Endometrial microvascular endothelial cells (primary cell): ENCODE data around the gene GDA. TPM values are rescaled to one million over a fixed set of nuclear protein-coding genes. Genes with fewer than 3 reads are reported as not detected.

Experiments used
- in situ Hi-C: cut with HindIII; loops from 2 replicates; pipeline ENCODE4 v1.10.0; 2017; ENCODE audit warnings: low sequenced_read_pairs, low pct_unique_long_range_greater_than_20kb; ENCODE audit errors: inconsistent ontology term
- total RNA-seq: library from RNA; depleted of rRNA; stranded (reverse); fragments of >200 nt; gene quantifications from one replicate; pipeline ENCODE4 v1.2.3, GENCODE V29; 2015; ENCODE audit errors: inconsistent ontology term

GDA gene
- total RNA-seq = 0.65 TPM

GRCh38 chr9:72149231-72149975, at the start of gene GDA:
Gene GDA (plus strand): TSS chr9:72149440. CDS start chr9:72149560, 120 bp downstream.
- in situ Hi-C loops = no loop called here

GRCh38 chr9:72102520-72102919, 46.7 kb upstream of the GDA start:
- in situ Hi-C loops = no loop called here

GRCh38 chr9:72113056-72113455, 36.2 kb upstream of the GDA start:
- in situ Hi-C loops = no loop called here

GRCh38 chr9:72119853-72120252, 29.4 kb upstream of the GDA start:
- in situ Hi-C loops = no loop called here

GRCh38 chr9:72124947-72125346, 24.3 kb upstream of the GDA start:
- in situ Hi-C loops = no loop called here

- in situ Hi-C loops = no loop called here
Measured at GRCh38 chr9:72127753-72128152, 21.5 kb upstream of the GDA start.

GRCh38 chr9:72128526-72128925, 20.7 kb upstream of the GDA start:
- in situ Hi-C loops = no loop called here

GRCh38 chr9:72129271-72130156, 19.7 kb upstream of the GDA start:
- in situ Hi-C loops = no loop called here

GRCh38 chr9:72130321-72130720, 18.9 kb upstream of the GDA start:
- in situ Hi-C loops = no loop called here

GRCh38 chr9:72131206-72131605, 18.0 kb upstream of the GDA start:
- in situ Hi-C loops = no loop called here

- in situ Hi-C loops = no loop called here
Measured at GRCh38 chr9:72132052-72132451, 17.2 kb upstream of the GDA start.

- in situ Hi-C loops = no loop called here
Measured at GRCh38 chr9:72133365-72134035, 15.7 kb upstream of the GDA start.

GRCh38 chr9:72134801-72135200, 14.4 kb upstream of the GDA start:
- in situ Hi-C loops = no loop called here

- in situ Hi-C loops = no loop called here
Measured at GRCh38 chr9:72137697-72138365, 11.4 kb upstream of the GDA start.

- in situ Hi-C loops = no loop called here
Measured at GRCh38 chr9:72139226-72139625, 10.0 kb upstream of the GDA start.

GRCh38 chr9:72140586-72140985, 8.7 kb upstream of the GDA start:
- in situ Hi-C loops = no loop called here

- in situ Hi-C loops = no loop called here
Measured at GRCh38 chr9:72141484-72141883, 7.8 kb upstream of the GDA start.

- in situ Hi-C loops = no loop called here
Measured at GRCh38 chr9:72144756-72145492, 4.3 kb upstream of the GDA start.
